Measurements from ENCODE around the gene KRTAP10-1. TPM values are rescaled to one million over a fixed set of nuclear protein-coding genes. Genes with fewer than 3 reads are reported as not detected.

The KRTAP10-1 gene, protein sequence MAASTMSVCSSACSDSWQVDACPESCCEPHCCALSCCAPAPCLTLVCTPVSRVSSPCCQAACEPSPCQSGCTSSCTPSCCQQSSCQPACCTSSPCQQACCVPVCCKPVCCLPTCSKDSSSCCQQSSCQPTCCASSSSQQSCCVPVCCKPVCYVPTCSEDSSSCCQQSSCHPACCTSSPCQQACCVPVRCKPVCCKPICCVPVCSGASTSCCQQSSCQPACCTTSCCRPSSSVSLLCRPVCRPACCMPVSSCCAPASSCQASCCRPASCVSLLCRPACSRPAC
- total RNA-seq = not detected in 2 replicates

DNA sequence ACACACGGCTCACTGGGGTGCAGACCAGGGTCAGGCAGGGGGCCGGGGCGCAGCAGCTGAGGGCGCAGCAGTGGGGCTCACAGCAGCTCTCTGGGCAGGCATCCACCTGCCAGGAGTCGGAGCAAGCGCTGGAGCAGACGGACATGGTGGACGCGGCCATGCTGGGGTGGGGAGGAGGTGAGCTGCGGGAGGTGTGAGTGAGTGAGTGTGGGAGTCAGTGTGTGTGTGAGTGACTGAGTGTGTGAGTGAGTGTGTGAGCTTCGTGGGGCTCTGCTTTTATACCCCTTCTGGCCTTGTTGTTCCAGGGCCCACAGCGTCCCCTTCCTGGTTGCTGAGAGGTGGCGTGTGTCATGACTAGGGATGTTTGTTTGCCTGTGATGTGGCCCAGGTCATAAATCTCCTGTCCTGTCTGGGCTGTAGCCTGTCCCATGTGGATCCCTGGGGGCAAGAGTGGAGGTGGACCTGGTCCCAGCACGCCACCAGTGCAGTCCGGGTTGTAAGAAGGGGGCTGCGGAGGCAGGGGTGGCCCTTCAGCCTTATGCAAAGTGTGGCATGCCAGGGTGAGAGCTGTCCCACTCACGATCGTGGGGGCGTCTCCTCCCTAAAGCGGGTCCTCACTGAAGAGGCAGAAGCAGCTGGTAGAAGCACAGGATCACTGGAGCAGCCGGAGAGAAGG is at the start of gene KRTAP10-1:
KRTAP10-1 (minus strand) TSS at position 205 of the 676 bp plus-strand sequence; CDS start at position 160, 45 bp downstream.

DNA sequence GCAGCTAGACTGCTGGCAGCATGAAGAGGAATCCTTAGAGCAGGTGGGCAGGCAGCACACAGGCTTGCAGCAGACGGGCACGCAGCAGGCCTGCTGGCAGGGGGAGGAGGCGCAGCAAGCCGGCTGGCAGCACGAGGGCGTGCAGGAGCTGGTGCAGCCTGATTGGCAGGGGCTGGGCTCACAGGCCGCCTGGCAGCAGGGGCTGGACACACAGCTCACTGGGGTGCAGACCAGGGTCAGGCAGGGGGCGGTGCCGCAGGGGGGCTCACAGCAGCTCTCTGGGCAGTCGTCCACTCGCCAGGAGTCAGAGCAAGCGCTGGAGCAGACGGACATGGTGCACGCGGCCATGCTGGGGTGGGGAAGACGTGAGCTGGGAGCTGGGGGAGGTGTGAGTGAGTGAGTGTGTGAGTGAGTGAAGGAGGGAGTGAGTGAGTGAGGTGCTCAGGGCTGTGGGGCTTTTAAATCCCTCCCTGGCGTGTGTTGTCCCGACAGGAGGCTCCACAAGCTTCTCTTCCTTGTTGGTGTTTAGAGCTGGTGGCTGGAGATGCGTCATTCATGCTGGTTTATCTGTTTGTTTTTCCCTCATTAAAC is 40.3 kb upstream of the KRTAP10-1 start, which contains the start of gene KRTAP10-5:
KRTAP10-5 (minus strand) TSS at position 374 of the 591 bp plus-strand sequence; CDS start at position 348, 26 bp downstream.

DNA sequence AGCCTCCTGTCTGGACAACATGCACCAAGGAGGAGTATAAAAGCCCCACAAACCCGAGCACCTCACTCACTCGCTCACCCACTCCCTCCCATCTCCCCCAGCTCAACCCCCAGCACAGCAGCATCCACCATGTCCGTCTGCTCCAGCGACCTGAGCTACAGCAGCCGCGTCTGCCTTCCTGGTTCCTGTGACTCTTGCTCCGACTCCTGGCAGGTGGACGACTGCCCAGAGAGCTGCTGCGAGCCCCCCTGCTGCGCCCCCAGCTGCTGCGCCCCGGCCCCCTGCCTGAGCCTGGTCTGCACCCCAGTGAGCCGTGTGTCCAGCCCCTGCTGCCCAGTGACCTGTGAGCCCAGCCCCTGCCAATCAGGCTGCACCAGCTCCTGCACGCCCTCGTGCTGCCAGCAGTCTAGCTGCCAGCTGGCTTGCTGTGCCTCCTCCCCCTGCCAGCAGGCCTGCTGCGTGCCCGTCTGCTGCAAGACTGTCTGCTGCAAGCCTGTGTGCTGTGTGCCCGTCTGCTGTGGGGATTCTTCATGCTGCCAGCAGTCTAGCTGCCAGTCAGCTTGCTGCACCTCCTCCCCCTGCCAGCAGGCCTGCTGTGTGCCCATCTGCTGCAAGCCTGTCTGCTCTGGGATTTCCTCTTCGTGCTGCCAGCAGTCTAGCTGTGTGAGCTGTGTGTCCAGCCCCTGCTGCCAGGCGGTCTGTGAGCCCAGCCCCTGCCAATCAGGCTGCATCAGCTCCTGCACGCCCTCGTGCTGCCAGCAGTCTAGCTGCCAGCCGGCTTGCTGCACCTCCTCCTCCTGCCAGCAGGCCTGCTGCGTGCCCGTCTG is 33.8 kb upstream of the KRTAP10-1 start, which contains the start of gene KRTAP10-4:
KRTAP10-4 (plus strand) TSS at position 100 of the 827 bp plus-strand sequence; CDS start at position 130, 30 bp downstream.

DNA sequence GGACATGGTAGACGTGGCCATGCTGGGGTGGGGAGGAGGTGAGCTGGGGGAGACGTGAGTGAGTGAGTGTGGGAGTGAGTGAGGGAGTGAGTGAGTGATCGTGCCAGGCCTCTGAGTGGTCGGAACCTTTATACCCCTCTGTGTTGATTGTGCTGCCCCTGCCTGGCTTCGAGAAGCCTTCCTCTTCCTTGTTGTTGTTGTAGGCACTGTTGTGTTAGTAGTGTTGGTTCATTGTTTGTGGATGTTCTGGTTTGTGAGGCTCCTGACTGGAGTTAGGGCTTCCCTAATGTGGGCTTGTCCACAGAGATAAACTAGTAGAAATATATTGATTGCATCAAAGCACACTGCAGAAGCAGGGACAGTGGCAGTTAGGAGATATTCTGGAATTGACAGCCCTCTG is 18.7 kb upstream of the KRTAP10-1 start, which contains the start of gene KRTAP10-3:
KRTAP10-3 (minus strand) TSS at position 101 of the 400 bp plus-strand sequence; CDS start at position 21, 80 bp downstream.

DNA sequence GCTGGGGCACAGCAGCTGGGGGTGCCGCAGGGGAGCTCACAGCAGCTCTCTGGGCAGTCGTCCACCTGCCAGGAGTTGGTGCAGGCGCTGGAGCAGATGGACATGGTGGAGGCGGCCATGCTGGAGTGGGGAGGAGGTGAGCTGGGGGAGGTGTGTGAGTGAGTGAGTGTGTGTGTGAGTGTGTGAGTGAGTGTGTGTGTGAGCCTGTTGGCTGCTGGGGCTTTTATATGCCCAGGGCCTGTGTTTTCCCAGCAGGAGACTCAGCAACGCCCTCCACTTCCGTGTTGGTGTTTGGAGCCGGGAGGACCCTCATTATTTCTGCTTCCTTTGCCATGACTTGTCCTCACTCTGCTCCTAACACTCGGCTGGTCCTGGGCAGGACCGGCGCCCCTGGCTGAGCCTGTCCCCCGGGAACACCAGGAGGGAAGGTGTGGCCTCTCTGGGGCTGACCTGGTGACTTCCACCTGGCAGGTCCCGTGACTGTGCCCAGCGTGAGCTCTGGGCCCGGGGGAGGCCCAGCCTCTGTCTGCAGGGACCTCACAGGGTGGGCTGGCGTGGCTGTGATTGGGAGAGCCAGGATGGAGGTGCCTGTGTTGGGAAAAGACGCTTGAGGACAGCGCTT is 11.5 kb upstream of the KRTAP10-1 start, which contains the start of gene KRTAP10-2:
KRTAP10-2 (minus strand) TSS at position 166 of the 622 bp plus-strand sequence; CDS start at position 119, 47 bp downstream.

Other genes starting within 250 kb of the KRTAP10-1 start
- gene PFKL, start 240.1 kb downstream of the KRTAP10-1 start, total RNA-seq = 136 and 145 TPM in 2 replicates
- 3.1 and 4.0 TPM in 2 replicates for gene CFAP410, start 200.8 kb downstream of the KRTAP10-1 start, total RNA-seq
- not detected in 2 replicates for gene TRPM2, start 186.6 kb downstream of the KRTAP10-1 start, total RNA-seq
- gene LRRC3, start 84.7 kb downstream of the KRTAP10-1 start, total RNA-seq = 2.4 and 3.0 TPM in 2 replicates
- not detected in 2 replicates for gene KRTAP10-2, start 11.3 kb upstream of the KRTAP10-1 start, total RNA-seq
- gene KRTAP10-3, start 18.6 kb upstream of the KRTAP10-1 start, total RNA-seq = not detected in 2 replicates
- not detected in 2 replicates for gene KRTAP10-4, start 33.5 kb upstream of the KRTAP10-1 start, total RNA-seq
- not detected in 2 replicates for gene KRTAP10-5, start 40.4 kb upstream of the KRTAP10-1 start, total RNA-seq
- not detected in 2 replicates for gene KRTAP10-6, start 52.3 kb upstream of the KRTAP10-1 start, total RNA-seq
- not detected in 2 replicates for gene KRTAP10-7, start 60.4 kb upstream of the KRTAP10-1 start, total RNA-seq
- gene KRTAP10-8, start 71.9 kb upstream of the KRTAP10-1 start, total RNA-seq = not detected in 2 replicates
- gene KRTAP10-9, start 86.9 kb upstream of the KRTAP10-1 start, total RNA-seq = not detected in 2 replicates
- gene KRTAP10-10, start 97.2 kb upstream of the KRTAP10-1 start, total RNA-seq = not detected in 2 replicates
- gene KRTAP10-11, start 106.2 kb upstream of the KRTAP10-1 start, total RNA-seq = not detected in 2 replicates
- gene KRTAP12-4, start 114.5 kb upstream of the KRTAP10-1 start, total RNA-seq = not detected in 2 replicates
- gene KRTAP12-3, start 117.7 kb upstream of the KRTAP10-1 start, total RNA-seq = not detected in 2 replicates
- gene KRTAP12-2, start 126.7 kb upstream of the KRTAP10-1 start, total RNA-seq = not detected in 2 replicates
- not detected in 2 replicates for gene KRTAP12-1, start 142.0 kb upstream of the KRTAP10-1 start, total RNA-seq
- gene KRTAP10-12, start 157.0 kb upstream of the KRTAP10-1 start, total RNA-seq = not detected in 2 replicates
- gene TSPEAR, start 171.4 kb upstream of the KRTAP10-1 start, total RNA-seq = not detected in 2 replicates